Ishikawa (cell line): ENCODE results near the gene RNH1.

Source experiments
- CEBPB ChIP-seq: IDR thresholded peaks from 2 replicates; pipeline ENCODE4 v1.6.1; 2012
- CREB1 ChIP-seq: IDR thresholded peaks from 2 replicates; pipeline ENCODE4 v1.6.1; 2012; ENCODE audit warnings: low read depth
- EGR1 ChIP-seq: IDR thresholded peaks from 2 replicates; pipeline ENCODE4 v1.6.1; 2012
- EP300 ChIP-seq: IDR thresholded peaks from 2 replicates; pipeline ENCODE4 v1.6.1; 2012; ENCODE audit warnings: borderline replicate concordance
- FOXM1 ChIP-seq: IDR thresholded peaks from 2 replicates; pipeline ENCODE4 v1.6.1; 2012; ENCODE audit warnings: low read depth, borderline replicate concordance
- NFIC ChIP-seq: IDR thresholded peaks from 2 replicates; pipeline ENCODE4 v1.6.1; 2012
- RAD21 ChIP-seq: IDR thresholded peaks from 2 replicates; pipeline ENCODE4 v1.6.1; 2012; ENCODE audit warnings: low read depth
- REST ChIP-seq: IDR thresholded peaks from 2 replicates; pipeline ENCODE4 v1.6.1; 2012; ENCODE audit warnings: low read depth, mild to moderate bottlenecking
- TAF1 ChIP-seq: IDR thresholded peaks from 2 replicates; pipeline ENCODE4 v1.6.1; 2012; ENCODE audit warnings: low read depth, mild to moderate bottlenecking
- TCF12 ChIP-seq: IDR thresholded peaks from 2 replicates; pipeline ENCODE4 v1.6.1; 2012; ENCODE audit warnings: low read depth
- TEAD4 ChIP-seq: IDR thresholded peaks from 2 replicates; pipeline ENCODE4 v1.6.1; 2012
- YY1 ChIP-seq: IDR thresholded peaks from 2 replicates; pipeline ENCODE4 v1.6.1; 2012; ENCODE audit warnings: low read depth
- ZBTB7A ChIP-seq: IDR thresholded peaks from 2 replicates; pipeline ENCODE4 v1.6.1; 2012; ENCODE audit warnings: low read depth
- TF ChIP-seq, protein P1 (sequence below): IDR thresholded peaks from 2 replicates; pipeline ENCODE4 v1.6.1; 2012
- TF ChIP-seq, protein P2 (sequence below): IDR thresholded peaks from 2 replicates; pipeline ENCODE4 v1.6.1; 2012

The RNH1 gene

DNA sequence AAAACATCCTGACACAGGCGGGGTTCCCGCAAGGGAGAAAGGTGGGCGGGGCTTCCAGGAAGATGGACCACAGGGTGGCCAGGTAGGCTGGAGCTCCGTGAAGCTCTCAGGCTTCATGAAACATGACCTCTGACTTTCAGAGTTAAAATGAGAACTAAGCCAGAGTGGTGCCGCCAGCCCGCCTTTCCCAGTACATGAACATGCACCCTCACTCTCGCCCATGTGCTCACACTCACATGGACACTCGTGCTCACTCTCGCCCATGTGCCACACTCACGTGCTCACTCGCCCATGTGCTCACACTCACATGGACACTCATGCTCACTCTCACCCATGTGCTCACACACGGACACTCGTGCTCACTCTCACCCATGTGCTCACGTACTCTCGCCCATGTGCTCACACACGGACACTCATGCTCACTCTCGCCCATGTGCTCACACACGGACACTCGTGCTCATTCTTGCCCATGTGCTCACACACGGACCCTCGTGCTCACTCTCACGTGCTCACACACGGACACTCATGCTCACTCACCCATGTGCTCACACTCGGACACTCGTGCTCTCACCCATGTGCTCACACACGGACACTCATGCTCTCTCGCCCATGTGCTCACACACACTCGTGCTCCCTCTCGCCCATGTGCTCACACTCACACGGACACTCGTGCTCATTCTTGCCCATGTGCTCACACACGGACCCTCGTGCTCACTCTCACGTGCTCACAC, 10.0 kb downstream of the RNH1 start:
- TF ChIP-seq RAD21 = no peak
- no peak for TF ChIP-seq REST
- no peak for TF ChIP-seq TEAD4
- TF ChIP-seq CREB1 = no peak
- no peak for TF ChIP-seq EP300
- no peak for TF ChIP-seq TAF1
- TF ChIP-seq CEBPB = no peak
- TF ChIP-seq, protein P1, sequence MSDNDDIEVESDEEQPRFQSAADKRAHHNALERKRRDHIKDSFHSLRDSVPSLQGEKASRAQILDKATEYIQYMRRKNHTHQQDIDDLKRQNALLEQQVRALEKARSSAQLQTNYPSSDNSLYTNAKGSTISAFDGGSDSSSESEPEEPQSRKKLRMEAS = no peak
- TF ChIP-seq, protein P2, sequence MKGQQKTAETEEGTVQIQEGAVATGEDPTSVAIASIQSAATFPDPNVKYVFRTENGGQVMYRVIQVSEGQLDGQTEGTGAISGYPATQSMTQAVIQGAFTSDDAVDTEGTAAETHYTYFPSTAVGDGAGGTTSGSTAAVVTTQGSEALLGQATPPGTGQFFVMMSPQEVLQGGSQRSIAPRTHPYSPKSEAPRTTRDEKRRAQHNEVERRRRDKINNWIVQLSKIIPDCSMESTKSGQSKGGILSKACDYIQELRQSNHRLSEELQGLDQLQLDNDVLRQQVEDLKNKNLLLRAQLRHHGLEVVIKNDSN = no peak
- no peak for TF ChIP-seq ZBTB7A
- no peak for TF ChIP-seq YY1
- no peak for TF ChIP-seq NFIC
- no peak for TF ChIP-seq TCF12
- no peak; the same call in 1 of the 2 replicates for TF ChIP-seq EGR1
- no peak for TF ChIP-seq FOXM1

- TF ChIP-seq, protein P1 = no peak
- TF ChIP-seq ZBTB7A = no peak
- no peak for TF ChIP-seq TCF12
- TF ChIP-seq TEAD4 = no peak
- TF ChIP-seq YY1 = no peak
- no peak for TF ChIP-seq EGR1
- no peak for TF ChIP-seq TAF1
- no peak for TF ChIP-seq NFIC
- TF ChIP-seq REST = no peak
- no peak for TF ChIP-seq FOXM1
- TF ChIP-seq, protein P2 = no peak
- TF ChIP-seq EP300 = no peak
- no peak for TF ChIP-seq CEBPB
- TF ChIP-seq CREB1 = no peak
- TF ChIP-seq RAD21 = no peak
Observed at GRCh38 chr11:495537-495931, 11.5 kb downstream of the RNH1 start.

DNA sequence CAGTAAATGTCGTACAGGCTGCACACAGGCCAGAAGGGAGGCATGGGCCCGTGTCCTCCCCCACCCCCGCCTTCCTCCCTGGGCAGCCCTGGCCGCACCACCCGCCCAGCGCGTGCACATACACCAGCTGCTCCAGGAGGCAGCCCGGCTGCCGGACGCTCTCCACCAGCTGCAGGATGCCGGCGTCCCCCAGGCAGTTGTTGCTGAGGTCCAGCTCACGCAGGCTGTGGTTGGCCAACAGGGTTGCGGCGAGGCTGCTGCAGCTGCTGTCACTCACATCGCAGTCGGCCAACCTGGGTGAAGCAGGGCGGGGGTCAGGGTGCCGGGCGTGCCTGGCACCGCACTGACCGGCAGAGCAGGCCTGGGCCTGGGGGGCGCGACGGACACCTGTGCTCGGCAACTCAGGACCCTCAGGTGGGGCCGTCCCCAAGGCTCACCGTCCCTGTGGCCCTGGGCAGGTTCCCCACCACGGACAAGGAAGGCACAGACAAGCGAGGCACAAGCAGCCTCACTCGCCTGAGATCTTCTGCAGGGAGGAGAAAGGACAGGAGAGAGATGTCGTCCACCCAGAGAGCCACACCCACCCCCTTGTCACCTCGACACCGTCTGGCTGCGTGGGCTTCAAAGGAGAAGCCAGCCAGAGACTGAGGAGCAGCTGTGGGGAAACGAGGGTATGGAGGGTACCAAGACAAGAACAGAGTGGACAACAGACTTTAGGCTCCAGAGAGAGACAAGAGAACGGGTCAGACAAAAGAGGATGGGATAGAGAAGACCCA, 12.1 kb downstream of the RNH1 start:
- TF ChIP-seq TAF1 (no peak), EGR1 (no peak), RAD21 (no peak), REST (no peak), TEAD4 (no peak), NFIC (no peak), YY1 (no peak), FOXM1 (no peak), EP300 (no peak), CEBPB (no peak), CREB1 (no peak)
- TF ChIP-seq, protein P2 = no peak
- TF ChIP-seq, protein P1 = no peak
